Lower leg skin (tissue), 4 donors: ENCODE data around the gene CHMP5. TPM values are rescaled to one million over a fixed set of nuclear protein-coding genes. Genes with fewer than 3 reads are reported as not detected.

ENCODE experiments used
- DNase-seq, 2 donors: peaks; one replicate each; pipeline ENCODE4 v3.0.0-alpha.2; 2019; ENCODE audit warnings: low spot score in 2 of 2
- H3K4me3 ChIP-seq: fragments of 200-600 bp; sonication (generic); 2 replicates; pipeline ENCODE4 v1.5.1; 2017; ENCODE audit warnings: mild to moderate bottlenecking, low read depth; ENCODE audit not compliant: poor library complexity, severe bottlenecking
- POLR2A ChIP-seq, 2 donors: fragments of 450-650 bp; IDR thresholded peaks; one replicate each; pipeline ENCODE4 v1.6.1; 2016 to 2017; ENCODE audit warnings: antibody characterized with exemption in 2 of 2, mild to moderate bottlenecking in 1 of 2, moderate library complexity in 1 of 2
- WGBS, 2 donors: methylation state at CpG; one replicate each; pipeline ENCODE4 v1.1.5; 2018; 5-methylcytosine and 5-hydroxymethylcytosine counted together
- intact Hi-C: fragments of 100-400 bp; cut with DNase I; formaldehyde crosslinking; loops from one replicate; pipeline ENCODE4 v1.15.0; 2023; ENCODE audit warnings: low total_unique reads
- total RNA-seq, 4 donors: library from RNA; depleted of rRNA; stranded (reverse); fragments of >200 nt; gene quantifications; one replicate each; pipeline ENCODE4 v1.1.0, GENCODE V29; 2016
- TF ChIP-seq, protein P1 (sequence below), 3 donors: fragments of 450-650 bp; IDR thresholded peaks; one replicate each; pipeline ENCODE4 v1.5.1; 2016; ENCODE audit warnings: antibody characterized with exemption in 3 of 3, mild to moderate bottlenecking in 3 of 3, moderate library complexity in 2 of 3

The CHMP5 gene
- total RNA-seq, 4 donors from 2014 or later = 55.3 to 81.5 (median 65.6) TPM

DNA sequence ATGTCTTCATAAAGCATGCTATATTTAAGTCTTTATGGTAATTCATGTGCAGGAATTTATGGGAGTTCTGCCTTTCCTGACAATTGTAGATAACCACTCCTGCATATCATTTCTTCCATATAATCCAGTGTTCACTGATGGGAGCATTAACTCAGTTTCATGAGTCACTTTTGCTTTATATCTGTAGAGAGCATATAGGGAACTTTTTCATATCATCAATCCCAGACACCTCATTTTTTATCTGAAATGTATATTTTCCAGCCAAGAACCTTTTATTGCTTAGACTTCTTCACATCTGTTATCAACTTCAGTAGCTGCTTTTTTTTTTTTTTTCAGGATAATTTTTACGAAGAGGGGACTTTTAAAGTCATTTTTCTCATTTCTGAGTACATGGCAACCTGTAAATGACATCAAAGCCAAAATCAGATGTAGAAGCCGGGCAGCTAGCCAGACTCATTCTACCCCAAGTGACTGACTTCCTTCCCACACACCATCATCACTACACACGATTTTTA lies 66.6 kb downstream of the CHMP5 start:
- intact Hi-C loops = no loop called here
- H3K4me3 ChIP-seq = no peak overlapping the region
- TF ChIP-seq POLR2A (IDR thresholded peaks at IDR 0.05) = no peak
- TF ChIP-seq, protein P1, sequence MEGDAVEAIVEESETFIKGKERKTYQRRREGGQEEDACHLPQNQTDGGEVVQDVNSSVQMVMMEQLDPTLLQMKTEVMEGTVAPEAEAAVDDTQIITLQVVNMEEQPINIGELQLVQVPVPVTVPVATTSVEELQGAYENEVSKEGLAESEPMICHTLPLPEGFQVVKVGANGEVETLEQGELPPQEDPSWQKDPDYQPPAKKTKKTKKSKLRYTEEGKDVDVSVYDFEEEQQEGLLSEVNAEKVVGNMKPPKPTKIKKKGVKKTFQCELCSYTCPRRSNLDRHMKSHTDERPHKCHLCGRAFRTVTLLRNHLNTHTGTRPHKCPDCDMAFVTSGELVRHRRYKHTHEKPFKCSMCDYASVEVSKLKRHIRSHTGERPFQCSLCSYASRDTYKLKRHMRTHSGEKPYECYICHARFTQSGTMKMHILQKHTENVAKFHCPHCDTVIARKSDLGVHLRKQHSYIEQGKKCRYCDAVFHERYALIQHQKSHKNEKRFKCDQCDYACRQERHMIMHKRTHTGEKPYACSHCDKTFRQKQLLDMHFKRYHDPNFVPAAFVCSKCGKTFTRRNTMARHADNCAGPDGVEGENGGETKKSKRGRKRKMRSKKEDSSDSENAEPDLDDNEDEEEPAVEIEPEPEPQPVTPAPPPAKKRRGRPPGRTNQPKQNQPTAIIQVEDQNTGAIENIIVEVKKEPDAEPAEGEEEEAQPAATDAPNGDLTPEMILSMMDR (IDR thresholded peaks at IDR 0.05) = no peak
- no peak for DNase-seq
- 57 to 58% methylated on average over 3 of the region's 3 CpGs for WGBS, 2 donors

Other genes with a start within 250 kb of the CHMP5 start
- gene DNAJA1, start 239.8 kb upstream of the CHMP5 start, total RNA-seq = 10 to 100 TPM; 34.5 to 50.0 (median 44.0) TPM
- 10 to 100 TPM; 14.7 to 17.5 (median 15.7) TPM for gene SMU1, start 188.4 kb upstream of the CHMP5 start, total RNA-seq
- gene B4GALT1, start 97.7 kb upstream of the CHMP5 start, total RNA-seq = 10 to 100 TPM; 40.9 to 59.6 (median 46.3) TPM
- not detected for gene SPINK4, start 24.9 kb upstream of the CHMP5 start, total RNA-seq
- gene BAG1, start 341 bp upstream of the CHMP5 start, total RNA-seq = 100 to 1,000 TPM; 122 to 220 (median 172) TPM
- gene NFX1, start 25.5 kb downstream of the CHMP5 start, total RNA-seq = 10 to 100 TPM; 39.3 to 53.6 (median 47.1) TPM
- 10 to 100 TPM in 2 of 4 donors, 1 to 10 TPM in 2; 2.7 to 20.7 (median 9.6) TPM for gene AQP7, start 137.5 kb downstream of the CHMP5 start, total RNA-seq
- gene AQP3, start 182.5 kb downstream of the CHMP5 start, total RNA-seq = 1,000 to 10,000 TPM in 2 of 4 donors, 100 to 1,000 TPM in 2; 728 to 1,697 (median 1,073) TPM
- 10 to 100 TPM; 26.2 to 40.2 (median 31.5) TPM for gene NOL6, start 208.9 kb downstream of the CHMP5 start, total RNA-seq